HG03175 (cell line): ENCODE data around the gene CSPG5.

Source experiments
- ATAC-seq: cut with Tn5 transposase; IDR thresholded peaks from one replicate; pipeline ENCODE4 v1.9.1; 2021; ENCODE audit warnings: mild to moderate bottlenecking, moderate library complexity; ENCODE audit not compliant: unreplicated experiment

CSPG5 gene

DNA sequence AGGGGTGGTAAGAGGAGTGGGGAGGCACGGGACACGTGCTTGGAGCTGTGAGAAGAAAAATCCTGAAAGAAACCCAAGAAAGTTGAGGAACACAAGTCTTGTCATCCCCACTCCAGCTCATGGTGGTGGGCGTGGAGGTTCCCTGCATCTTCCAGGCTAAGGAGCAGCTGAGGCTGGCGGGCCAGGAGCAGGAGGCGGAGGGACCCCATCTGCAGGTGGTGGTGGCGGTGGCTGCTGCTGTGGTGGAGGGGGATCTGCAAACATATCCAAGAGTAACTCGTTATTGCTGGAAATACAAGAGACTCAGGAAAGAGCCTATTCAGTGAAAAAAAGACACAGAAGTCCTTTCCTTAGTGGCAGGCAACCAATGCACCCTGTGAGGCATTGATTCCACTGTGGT, 9.4 kb upstream of the CSPG5 start:
- ATAC-seq, result no peak

DNA sequence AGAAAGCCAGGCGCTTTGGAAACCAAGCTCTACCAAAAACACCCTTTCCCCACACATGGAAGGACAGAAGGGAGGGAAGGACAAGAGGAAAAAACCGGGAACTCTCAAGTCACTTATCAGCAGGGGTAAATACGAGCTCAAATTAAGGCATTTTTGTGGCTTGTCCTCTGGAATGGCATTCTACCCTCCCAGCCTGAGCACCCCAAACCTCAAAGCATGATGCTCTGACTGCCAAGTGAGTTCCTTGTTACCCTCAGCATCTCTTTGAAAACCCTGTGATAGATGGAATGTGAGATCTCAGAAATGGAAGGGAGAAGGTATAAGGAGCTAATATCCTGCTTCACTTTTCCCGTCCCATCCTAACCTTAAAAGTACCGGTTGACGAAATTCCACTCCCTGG, 8.1 kb upstream of the CSPG5 start:
- no peak for ATAC-seq

DNA sequence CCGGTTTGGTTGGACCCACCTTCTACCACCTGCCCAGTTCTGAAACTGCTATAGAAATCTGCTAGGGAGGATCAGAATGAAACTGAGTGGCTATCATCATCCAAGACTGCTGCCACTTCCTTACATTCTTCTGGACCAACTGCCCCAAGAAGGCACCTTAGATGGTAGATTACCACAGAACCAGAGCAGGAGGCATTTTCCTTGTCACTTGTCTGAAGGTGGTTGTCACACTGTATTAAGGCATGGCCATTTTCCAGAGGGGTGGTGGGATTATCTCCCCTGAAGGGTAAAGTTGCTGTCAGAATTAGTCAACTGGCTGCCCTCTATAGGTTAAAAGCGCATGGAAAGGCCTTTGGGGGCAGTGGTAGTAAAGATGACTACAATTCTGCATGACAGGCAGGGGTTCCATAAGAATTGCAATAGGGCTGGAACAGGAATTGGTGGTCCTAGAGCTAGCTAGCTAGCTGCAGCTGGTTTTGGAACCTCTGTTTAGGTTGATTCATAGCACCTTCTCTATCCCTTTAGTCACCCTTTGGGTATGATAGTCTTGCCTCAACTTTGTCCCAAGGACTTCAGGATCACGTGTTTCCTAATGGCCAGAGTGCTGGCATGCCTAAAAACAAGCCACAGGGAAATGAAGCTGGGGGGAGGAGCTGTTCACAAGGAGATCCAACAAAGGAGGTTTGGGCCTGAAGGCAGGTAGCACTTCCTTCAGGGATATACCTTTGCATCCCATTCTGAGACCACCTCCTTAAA, 4.8 kb upstream of the CSPG5 start:
- ATAC-seq, result no peak

DNA sequence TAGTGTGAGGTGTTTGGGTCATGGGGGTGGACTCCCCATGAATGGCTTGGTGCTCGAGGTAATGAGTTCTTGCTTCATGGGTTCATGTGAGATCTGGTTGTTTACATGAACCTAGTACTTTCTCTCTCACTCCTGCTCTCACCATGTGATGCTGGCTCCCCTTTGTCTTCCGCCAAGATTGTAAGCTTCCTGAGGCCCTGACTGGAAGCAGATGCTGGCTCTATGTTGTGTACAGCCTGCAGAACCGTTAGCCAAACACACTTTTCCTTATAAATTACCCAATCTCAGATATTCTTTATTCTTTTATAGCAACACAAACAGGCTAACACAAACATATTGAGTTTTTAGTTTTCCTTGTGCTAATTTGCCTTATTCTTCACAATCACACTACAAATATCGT, 3.2 kb upstream of the CSPG5 start:
- no peak for ATAC-seq

DNA sequence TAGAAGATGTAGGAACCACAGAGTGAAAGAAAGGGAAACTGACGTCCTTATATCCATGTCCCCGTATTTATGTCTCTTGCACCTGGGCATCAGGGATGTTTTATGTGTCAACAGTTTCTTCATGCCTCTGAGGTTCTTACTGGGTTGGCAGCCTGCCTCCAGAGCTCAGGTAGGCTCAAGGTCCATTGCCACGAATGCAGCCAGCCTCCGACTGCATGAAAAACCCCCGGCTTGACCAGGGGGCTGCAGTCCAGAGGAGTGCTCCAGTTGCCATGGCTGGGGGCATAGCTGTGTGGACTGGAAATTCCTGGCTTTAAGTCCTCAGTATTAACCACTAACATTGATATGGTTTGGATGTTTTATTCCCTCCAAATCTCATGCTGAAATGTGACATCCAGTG, 2.8 kb upstream of the CSPG5 start:
- ATAC-seq, result no peak

DNA sequence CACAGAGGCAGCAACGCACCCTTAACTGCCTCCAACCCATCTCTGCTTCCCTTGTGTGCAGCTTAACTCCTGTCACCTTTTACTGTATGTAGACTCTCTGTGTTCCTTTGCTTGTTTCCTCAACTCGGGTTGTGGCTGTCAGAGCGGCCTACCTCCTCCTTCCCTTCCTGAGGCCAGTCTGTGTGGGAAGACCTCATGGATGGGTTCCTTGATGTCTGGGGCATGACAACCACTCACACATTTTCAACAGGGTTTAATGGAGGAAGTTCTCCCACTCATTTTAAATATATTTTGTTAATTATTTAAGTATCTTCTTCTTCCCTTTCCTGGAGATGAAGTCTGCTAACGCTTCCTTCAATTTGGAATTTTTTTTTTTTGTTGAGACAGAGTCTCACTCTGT, 1.8 kb upstream of the CSPG5 start:
- ATAC-seq, result no peak

DNA sequence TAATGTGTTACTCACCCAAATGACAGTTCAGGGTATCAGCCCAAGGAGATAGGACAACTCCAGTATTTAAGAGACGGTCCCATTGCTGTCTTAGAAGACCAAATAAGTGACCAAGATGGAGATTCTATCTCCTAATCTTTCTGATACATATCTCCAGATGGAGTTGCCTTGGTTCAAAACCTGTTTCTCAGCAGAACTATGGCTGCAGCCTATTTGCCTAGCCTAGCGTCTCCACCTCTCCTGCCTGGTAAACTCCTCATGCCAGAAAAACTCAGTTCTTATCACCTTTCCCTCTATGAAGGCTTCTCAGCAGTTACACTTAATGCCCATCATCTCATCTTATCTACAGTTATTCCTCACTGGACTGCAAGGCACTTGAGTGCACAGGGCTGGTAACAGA, 1.2 kb upstream of the CSPG5 start:
- no peak for ATAC-seq

DNA sequence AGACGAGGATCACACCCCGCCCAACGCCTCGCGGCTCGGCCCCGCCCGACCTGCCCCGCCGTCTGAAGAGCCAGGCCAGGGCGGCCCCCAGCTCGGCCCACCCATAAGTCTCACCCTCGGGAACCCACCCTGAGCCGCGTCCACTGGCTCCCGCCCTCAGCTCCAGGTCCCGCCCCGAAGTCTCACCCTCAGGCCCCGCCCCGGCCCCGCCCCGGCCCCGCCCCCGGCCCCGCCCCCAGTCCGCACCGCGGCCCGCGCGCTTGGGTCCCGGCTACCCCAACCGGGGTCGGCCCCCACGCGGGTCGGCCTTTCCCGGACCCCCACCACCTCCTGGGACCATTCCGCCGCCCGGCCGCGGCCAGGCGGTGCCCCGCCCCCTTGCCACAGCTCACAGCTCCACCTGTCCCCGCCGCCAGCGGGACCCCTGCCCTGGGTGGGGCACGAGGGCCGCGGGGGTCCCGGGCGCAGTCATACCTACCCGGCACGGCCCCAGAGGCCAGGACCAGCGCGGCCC, 489 bp downstream of the CSPG5 start:
- no peak for ATAC-seq

DNA sequence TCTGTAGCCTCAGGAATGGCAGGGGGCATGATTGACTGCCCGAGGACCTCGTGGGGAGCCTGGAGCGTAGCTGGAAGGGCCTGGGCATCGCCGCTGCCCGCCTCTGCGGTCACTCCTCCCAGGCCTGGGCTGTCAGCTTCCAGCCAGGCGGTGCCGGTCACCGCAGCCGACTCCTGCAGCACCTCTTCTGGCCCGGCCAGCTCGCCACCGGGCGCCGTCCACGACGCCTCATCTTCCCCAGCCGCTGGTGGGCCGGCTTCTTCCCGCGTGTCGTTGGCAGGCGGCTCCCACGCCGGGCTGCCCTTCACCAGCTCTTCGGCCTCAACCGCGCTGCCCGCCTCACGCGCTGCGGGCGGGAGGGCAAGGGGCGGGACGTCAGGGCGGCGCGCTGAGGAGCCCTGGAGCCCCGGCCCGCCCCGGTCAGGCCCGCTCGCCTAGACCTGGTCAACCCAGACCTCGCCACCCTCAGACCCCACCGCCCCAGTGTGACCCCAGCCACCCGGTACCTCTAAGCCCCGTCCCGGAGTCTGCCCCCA, 1.0 kb downstream of the CSPG5 start:
- ATAC-seq, result no peak

DNA sequence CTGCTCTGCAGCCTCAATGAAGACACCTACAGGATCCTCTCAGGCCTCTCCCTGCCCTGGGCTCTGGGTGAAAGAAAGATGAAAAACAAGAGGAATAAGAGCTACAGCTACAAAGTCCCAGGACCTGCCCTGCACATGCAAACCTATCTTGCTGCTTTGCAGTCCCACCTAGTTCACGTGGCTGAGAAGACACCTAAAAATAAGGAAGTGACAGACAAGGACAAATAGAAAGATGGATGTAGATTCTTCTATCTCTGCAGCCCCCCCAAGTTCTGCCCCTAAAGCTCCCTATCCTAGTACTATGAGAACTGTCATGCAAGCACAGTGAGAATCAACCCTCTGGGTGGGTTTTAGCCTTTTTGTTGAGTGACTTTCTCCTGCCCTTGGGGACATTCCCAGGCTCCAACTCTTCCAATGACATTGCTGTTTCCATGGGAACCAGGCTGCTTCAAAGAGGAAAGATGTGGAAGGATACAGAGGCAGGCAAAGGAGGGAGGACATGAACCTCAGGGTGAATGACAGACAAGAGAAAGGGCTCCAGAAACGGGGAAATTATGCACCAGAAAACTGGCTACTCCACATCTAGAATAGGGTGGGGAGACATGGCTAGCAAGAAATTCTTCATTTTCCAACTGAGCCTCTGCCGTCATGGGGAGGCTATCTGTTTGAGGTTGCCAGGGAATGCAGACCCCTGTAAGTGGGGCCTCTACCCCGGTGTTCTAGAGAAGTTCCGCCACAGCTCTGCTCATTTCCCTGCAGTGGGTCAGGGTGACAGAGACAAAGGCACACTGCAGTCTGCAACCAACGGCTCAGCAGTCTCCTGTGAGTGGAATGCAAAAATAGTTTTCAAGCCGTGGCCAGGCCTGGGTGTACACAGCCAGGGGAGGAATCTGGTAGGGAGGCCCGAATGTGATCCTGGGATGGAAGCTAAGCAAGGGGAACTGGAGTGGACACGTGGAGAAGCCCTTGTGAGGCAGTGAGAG, 5.2 kb downstream of the CSPG5 start:
- no peak for ATAC-seq

DNA sequence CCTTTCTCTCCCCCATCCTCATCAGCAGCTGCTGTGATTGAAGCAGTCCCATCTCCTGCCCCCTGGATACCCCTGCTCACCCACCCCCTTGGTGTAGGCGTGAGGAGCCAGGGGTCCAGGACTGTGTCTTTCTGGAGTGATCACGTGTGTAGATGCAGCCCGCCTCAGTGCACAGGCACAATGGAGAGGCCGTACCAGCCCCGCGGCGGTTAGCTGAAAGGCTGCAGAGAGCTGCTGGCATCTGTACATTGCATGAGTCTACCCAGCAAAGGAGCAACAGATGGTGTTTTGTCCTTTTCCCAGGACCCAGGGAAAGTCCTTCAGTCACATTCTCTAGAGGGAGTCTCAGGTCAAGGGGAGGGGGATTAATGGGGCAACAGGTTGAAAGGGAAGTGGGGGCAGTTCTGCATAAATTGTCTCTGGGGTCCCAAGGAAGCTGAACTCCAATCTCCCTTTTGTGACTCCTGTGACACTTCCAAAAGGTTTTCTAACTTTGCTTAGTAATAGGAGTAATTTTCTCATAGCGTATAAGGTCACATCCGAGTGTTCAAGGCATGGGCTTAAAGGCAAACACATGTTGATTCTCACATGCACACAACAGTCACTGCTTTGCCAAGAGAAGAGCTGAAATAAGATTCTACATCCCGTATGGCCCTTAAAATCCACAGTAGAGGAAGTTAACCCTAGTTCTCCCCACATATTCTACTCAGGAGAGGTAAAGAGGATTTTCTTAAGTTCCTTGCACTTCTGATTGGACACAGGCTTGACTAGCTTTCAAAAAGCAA, 7.1 kb downstream of the CSPG5 start:
- ATAC-seq, result no peak

DNA sequence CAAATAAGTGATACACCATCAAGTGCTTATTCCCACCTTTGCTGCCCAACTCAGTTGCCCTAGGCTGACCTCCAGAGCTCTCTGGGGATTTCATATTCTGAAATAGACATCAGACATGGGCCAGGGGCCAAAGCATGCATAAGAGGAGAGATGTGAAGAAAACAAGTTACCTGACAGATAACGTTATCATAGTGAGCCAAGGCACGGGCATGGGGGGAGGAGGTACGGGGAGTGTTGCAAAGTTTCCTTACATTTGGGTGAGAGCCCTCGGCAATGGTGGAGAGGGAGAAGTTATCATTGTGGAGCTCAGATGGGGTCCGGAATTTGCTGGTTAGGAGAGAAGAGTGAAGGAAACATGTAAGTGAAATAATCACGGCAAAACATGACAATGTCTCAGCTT, 9.8 kb downstream of the CSPG5 start:
- no peak for ATAC-seq

DNA sequence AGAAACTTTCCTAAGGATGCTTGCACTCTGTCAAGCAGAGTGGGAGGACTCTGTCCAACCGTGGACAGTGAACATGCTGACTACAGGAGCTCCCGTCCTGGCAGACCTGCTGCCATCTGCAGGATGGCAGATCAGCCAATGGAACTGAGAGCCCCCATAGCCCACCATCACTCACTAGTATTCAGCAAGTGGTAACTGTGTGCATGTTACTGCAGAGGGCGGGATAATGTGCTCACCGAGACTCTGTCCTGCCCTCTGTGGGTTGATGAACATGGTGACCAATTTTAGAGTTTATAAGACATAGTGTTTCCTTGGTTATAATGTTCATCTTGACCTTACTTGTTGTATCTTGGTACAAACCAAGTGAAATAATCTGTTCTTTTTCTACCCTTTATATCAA, 11.5 kb downstream of the CSPG5 start:
- ATAC-seq, result no peak

DNA sequence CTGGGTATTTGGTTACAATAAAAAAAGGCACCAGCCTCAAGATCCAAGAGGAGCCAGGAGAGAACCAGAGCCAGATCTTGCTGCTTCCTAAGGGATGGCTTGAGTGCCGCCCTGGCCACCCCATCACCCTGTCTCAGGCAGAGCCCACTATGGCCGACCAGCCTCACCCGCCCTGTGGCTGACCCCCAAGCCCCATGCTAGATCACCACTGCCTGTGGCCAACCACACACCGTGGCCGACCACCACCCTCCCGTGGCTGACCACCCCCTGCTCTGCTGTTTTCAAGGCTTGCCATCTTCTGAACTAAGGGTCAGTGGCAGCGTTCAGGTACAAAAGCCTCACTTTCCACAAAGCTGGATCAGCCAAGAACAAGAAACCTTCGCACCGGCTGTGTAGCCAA, 12.0 kb downstream of the CSPG5 start:
- no peak for ATAC-seq

DNA sequence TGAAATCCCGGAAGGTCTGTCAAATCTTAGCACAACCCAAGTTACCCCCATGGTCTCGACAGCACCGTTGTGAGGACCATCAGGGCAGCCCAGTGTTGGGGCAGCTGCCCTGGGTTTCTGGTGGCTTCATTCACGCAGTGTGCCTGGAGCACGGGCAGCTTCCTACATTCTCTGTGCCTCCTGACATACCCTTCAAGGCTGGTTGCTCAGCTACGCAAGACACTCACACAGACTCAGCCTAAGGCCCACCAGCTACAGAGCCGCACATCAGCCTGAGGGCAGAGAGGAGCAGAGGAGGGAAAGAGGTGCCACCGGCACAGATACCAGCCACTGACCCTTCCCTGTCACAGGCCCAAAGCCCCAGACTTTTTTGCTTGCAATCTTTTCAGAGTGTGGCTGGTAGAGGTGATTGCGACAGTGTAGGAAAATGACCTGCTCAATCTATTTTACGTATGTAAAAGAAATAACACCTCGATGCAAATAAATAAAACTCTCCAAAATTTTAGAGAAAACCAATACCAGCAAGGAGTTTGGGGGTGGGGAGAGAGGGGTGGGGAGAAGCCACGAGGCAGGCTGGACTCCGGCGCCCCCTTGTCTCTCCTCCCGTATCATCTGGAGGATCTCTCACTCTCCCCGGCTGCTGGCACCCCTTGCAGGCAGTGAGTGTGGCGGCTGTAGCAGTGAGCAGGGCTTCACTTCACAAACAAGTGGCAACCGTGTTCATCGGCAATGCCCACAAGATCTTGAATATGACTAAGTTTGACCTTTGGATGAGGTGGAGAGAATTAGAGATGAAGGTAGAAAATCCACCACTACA, 12.7 kb downstream of the CSPG5 start:
- ATAC-seq, result no peak

DNA sequence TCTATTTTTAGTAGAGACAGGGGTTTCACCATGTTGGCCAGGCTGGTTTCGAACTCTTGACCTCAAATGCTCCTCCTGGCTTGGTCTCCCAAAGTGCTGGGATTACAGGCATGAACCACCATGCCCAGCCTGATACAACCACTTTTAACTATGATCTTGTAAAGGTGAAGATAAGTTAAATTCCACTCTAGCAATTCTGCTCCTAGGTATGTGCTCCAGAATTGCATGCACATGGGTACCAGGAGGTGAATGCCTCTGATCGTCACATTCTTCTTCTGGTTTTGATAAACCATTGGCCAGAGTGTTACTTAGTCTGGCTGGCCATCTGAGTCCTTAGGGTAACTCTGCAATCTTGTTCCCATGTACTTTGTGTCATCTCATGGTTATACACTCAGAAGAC, 22.3 kb downstream of the CSPG5 start:
- no peak for ATAC-seq

DNA sequence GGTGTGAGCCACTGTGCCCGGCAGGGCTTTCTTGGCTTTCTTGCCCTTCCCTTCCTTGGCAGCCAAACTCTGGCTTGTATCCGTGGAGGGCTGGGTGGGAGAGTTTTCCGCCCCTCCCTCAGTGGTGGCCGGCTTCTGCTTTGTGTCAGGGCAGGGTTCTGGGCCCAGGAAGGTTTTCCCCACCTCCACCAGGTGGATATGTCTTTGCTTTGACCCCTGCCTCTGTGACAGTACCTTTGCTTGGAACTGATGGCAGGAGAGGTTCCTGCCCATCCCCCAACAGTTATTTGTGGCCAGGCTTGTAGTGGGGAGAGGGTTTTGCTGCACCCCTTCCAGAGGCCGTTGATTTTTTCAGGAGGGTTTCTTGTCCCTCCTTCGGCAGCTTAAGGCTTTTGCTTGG, 24.3 kb downstream of the CSPG5 start:
- ATAC-seq, result no peak

DNA sequence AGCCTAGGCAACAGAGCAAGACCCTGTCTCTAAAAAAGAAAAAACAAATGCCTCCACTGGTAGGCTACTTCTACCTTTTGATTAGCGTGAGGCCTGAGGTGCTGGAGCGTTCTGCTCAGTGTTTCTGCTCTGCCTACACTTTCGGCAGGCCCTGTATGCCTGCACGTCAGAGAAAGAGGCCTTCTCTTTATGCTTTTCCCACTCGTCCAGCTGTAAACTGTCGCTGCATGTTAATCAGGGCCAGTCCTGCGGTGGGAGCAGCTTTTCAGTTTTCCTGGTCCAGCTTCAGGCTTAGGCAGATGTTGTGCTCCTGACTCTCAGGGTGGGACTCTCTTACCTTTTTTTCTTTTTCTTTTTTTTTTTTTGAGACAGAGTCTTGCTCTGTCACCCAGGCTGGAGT, 25.3 kb downstream of the CSPG5 start:
- no peak for ATAC-seq

DNA sequence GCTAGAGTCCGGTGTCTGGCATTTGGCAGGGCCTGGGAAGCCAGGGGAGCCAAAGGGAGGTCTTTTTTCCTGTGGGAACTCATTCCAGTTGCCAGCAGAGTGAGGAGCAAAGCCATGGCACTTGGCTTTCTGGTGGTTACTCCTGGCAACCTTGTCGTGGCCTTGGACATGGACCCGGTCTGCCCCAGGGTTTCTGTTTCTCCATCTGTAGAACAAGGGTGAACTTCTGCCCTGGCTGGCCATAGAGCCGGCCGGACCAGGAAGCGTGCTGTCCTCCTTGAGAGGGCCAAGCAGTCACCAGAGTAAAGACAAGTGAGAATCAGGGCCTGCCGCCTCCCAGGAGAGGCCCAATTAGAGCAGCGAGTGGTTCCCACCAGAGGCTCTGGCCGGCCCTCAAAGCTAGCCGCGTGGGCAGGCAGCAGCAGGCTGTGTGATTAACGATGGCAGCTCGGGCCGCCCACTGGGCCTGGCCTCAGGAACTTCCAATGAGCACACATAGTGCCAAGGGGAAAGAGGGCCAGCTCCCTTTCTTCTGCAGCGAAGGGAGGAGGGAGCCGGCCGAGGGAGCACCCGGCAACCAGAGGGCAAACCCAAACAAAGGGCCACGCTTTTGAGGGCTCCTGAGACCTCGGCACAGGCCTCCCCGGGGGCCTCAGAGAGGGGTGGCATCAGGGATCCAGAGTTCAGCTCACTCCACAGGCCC, 36.0 kb downstream of the CSPG5 start:
- ATAC-seq, result no peak
